ENCODE results near the gene GDAP2.
"Not testable (repeated sequence)": the region's sequence is repeated elsewhere in the genome, so short reads cannot be mapped to it uniquely, and the experiment has no call there.

GDAP2 gene

DNA sequence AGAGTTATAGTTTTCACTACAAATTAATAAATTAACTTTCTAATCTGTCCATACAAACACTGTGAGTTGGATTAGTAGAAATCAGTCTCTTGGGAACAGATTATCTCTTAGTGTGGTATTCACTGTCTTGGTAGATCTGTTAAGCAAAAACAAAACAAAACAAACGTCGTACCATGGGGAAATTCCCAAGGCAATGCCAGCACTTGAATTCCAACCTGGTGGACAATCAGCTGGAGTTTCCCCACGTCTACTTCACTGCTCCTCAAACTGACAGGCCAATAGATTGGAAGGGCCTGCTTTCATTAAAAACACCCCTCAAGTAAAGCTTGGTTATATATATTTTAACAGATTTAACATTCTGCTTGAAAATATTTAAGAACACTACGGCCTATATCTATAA is 31.9 kb downstream of the GDAP2 start:
- DNase-seq (ENCODE audit: low read depth): no peak

DNA sequence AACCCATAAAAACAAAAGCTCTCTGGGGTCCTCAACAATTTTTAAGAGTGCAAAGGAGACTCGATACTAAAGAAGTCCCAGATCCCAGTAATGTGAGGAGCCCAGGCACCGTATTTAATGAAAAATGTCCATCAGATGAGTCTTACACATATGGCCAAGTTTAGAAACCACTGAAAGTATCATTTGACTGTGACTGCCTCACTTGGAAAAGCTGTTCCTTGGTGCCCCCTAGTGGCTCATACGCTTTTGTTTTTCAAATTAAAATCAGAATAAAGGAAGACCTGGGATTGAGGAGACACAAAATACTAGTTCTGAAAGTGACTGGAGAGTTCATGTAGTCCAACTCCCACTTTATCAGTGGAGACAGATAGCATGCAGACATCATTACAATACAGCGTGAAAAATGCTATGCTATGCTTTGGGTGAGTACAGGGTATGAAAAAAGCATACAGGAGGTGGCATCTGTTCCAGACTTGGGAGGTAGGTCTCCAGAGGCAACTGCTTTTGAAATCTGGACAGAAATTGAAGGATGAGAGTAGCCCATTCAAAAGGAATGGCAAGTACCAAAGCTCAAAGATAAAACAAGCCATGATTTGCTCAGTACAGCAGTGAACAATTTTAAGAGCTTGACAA is 33.8 kb downstream of the GDAP2 start:
- peak; percentile 28 for DNase-seq (ENCODE audit: low read depth)

DNA sequence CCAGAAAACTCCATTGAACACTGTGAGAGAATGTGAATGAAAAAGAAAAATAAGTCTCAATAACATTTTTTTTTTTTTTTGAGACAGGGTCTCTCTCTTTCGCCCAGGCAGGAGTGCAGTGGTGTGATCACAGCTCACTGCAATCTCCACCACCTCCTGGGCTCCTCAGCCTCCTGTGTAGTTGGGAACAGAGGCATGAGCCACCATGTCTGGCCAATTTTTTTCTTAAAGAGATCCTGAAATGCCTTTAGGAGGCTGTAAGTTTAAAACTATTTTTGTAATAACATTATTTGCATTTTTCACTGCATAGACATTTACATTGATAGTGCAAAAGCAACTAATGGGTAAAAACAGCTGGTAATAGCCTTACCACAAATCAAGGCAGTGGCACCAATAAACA is 35.3 kb downstream of the GDAP2 start:
- DNase-seq (ENCODE audit: low read depth): no peak

DNA sequence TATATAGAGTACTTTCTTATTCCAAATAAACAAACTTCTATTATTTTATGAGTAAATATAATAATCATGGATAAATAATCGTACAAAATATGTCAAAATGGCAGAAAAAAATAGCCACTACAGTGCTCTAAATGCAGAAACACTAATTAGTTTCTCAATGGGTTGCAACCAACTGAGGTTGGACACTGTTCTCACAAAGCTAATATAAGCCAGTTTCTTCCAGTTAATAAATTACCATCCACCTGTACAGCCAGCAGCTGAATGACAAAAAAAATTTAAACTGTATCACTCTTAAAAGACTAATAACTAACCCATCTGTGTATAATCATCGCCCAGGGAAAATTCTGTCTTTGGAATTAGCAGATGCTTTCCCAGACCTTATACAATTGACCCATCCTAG is 36.9 kb downstream of the GDAP2 start:
- no peak for DNase-seq (ENCODE audit: low read depth)

DNA sequence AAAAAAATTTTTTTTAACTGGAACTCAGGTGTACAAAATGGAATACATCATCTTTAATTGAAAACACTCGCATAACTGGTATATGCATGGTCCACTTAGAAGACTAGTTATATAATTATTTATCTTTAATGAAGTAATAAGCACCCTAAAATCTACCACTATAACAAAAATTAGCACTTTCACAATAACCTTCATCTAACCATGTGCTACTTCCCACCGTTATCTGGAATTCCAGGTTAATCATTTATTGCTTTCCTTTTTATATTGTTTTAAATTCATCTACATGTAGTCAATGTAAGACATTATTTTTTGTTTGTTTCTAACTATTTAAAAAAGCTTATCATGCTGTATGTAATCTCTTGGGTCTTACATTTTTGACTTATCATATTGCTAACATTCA is 39.0 kb downstream of the GDAP2 start:
- DNase-seq (ENCODE audit: low read depth): no peak

DNA sequence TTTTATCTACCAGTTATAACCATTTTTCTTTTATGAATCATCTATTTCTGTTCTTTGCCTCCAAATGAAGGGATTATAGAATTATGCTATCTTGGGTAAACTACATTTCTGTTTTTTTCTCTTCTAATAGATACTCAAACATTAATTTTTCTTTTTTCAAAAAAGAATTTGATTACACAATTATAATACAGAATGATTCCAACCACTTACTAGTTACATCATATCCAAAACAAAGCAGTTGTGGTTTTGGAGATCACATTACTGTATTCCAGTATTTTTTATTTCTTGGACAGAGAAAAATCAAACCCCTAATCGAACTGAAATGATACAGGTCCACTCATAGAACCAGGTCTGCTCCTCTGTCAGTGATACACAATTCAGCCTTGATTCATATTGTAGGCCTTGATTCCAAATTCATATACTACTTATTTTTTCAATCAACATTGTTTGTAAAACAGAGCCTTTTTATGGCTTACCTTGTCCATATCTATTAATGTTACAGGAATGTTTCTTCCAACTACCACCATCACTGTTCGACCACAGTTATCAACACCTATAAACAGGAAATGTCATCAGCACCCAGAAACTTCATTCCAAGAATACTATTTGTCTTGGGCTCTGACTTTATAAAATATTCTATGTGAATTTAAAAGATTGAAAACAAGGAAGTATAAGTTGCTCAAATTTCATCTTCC is 43.2 kb downstream of the GDAP2 start:
- DNase-seq (ENCODE audit: low read depth): no peak

DNA sequence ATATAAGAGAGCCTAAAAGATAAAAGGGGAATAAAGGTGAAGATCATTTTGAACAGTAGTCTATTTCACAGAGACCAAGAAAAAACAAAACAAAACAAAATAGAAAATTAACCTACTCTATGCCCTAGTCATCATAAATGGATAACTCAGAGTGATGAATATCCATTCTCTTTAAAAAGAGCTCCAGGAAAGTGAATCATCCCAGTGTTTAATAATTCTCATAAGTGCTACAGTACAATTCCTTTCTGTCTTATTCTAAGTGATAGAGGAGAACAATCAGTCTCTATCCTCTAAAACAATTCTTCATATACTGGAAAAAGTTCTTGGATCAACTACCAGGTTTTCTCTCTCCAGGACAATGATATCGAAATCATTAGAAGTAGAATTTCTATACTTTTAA is 45.8 kb downstream of the GDAP2 start:
- DNase-seq (ENCODE audit: low read depth): no peak

DNA sequence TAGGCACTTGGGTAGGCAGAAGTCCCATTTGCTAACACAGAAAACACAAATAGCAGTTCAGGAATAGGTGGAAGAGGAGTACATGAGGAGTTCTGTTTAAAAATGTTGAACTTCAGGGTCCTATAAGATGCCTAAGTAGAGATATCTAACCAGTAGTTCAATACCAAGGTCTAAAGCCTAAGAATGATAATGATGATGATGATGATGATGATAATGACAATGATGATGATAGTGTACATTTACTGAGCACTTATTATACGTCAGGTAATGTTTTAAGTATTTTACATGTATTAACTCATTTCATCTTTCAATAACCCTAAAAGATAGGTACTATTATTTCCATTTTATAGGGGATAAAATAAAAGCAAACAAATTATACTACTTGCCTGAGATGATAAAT is 50.1 kb downstream of the GDAP2 start:
- DNase-seq (ENCODE audit: low read depth): no peak

DNA sequence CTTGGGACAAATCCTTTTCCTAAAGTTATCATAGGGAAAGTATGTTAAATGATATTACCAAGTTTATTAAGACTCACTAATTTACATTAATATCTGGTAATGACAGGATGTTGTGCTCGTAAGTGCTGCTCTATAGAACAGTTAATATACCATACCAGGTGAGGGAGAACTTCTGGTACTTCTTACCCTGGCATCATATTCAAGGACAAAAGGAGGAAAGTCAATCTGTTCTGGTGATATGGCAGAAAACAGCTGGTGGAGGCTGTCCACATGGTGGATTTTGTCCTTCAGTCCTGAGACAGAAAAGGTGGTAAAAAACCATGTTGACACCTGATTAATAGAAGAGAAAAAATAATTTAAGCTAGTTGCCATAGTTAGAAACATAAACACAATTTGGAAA is 51.6 kb downstream of the GDAP2 start:
- no peak for DNase-seq (ENCODE audit: low read depth)

DNA sequence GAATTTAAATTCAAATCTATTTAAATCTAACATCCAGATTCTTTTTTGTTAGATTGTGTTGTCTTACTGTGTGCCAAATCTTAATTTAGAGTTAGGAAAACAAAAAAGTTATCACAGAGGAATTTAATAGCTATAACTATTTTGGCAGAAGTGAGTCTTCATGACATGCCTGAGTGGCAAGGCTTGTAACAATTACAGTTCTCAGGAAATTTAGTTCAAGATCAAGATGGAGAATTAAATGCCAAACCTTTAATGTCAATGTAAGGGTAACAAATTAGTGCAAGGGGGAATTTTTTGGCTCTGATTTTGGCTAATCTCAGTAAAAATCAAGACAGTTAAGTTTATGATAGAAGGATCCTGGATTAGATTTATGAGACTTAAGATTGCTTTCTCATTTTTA is 58.4 kb downstream of the GDAP2 start:
- no peak for DNase-seq (ENCODE audit: low read depth)

DNA sequence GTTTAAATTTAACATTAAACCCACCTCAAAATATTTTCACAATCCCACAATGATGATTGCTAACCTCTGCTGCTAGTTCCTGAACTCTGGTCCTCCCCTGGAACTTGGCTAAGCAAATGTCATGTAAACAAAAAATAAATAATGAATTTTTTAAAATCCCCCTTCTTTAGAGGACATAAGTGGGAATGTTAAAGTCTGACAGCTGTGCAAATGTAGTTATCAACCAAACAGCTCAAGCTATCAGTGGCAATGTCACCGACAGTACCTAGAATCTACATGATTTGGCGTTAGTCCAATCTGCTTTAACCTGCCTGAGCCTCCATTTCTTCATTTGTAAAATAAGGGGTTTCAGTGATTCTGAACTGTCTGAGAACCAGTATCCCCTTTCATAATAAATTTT is 67.7 kb downstream of the GDAP2 start:
- no peak for DNase-seq (ENCODE audit: low read depth)

DNA sequence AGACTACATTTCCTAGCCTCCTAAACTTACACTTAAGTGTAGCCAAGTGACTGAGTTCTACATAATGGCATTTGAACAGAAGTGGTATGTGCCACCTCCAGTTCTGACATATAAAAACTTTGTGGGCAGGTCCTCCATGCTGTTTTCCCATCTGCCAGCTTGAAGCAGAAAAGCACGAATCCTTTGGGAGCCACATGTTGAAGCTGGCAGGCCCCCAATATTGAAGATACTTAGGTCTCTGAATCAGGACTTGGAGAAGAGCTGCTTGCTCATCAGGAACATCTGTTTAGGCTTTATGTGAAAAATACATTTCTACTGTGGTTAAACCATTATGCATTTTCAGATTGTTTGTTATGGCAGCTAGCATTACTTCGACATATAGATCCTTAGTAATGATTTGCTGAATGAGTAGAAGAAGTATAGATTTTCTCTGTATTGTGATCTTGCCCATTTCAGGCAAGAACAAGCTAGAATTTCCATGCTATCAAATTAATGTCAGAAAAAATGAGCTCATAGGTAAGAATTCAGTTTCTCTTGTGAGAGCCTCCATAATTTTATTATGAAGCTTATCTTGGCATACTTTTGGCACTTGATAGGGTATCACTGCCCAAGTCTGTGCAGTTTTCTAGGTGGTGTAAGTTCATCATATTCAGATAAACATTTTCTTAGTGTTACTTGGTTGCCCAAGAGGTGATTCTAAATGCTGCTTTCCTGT is 68.4 kb downstream of the GDAP2 start:
- DNase-seq (ENCODE audit: low read depth): no peak

DNA sequence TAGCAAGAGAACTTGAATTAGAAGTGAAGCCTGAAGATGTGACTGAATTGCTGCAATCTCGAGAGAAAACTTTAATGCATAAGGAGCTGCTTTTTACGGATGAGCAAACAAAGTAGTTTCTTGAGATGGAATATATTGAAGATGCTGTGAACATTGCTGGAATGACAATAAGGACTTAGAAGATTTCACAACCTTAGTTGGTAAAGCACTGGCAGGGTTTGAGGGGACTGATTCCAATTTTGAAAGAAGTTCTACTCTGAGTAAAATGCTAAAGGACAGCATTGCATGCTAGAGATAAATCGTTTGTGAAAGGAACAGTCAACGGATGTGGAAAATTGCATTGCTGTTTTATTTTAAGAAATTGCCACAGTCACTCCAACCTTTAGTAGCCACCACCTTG is 69.5 kb downstream of the GDAP2 start:
- DNase-seq (ENCODE audit: low read depth): no peak

DNA sequence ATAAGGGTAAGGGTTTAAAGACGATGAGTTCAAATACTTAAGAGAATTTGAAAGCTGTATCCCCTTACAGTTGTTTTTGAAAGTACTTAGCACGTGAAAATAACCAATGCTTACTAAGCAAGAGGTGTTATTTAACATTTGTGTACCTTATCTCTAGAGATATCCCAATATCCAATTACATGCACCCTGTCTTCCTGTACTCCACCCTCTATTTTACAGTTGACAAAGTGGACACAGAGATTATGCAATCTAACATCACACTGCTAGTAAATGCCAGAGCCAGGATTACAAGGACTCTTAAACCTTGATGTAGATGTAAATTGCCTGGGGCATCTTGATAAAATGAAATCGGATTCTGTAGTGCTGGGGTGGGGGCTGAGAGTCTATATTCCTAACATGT is 72.0 kb downstream of the GDAP2 start:
- DNase-seq (ENCODE audit: low read depth): no peak

DNA sequence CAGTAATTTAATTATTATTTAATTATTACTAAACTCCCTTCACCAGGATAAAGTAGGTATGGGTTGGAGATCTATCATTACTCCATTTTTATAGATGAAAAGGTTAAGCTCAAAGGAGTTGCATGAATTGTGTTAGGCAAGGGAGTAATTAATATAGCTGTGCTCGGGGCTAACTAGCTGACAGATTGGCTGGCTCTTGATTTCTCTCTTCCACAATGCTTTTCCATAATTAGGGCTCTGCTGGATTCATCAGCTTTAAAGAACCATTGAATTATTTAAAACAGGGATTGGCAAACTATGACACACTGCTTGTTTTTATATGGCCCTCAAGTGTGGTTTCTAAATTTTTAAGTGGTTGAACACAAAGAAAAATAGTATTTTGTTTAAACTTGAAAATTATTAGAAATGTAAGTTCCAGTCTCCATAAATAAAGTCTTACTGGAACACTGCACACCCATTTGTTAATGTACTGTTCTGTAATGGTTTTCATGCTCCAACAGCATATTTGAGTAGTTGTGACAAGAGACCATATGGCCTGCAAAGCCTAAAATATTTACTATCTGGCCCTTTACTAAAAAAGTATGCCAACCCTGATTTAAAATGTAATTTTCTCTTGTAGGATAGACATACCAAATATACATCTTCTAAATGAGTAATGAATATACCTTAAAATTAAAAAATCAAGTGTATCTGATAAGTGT is 76.4 kb downstream of the GDAP2 start:
- no peak for DNase-seq (ENCODE audit: low read depth)

DNA sequence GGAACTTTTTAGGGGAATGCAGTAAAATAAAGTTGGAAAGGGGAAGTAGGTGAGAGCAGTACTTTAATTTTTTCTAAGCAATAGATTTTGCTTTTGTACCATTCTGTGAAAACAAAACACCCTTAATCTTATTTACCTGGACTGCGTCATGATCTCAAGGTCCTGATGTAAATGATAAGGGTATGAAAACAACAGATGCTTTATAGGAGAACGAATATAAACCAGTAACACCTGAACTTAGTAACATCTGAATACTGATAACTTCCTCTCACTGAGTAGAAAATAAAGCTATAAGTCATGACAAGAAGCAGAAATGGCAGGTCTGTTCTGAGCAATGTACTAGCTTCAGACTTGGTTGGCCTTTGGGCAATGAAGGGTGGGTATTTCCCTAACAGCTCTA is 77.7 kb downstream of the GDAP2 start:
- no peak for DNase-seq (ENCODE audit: low read depth)

DNA sequence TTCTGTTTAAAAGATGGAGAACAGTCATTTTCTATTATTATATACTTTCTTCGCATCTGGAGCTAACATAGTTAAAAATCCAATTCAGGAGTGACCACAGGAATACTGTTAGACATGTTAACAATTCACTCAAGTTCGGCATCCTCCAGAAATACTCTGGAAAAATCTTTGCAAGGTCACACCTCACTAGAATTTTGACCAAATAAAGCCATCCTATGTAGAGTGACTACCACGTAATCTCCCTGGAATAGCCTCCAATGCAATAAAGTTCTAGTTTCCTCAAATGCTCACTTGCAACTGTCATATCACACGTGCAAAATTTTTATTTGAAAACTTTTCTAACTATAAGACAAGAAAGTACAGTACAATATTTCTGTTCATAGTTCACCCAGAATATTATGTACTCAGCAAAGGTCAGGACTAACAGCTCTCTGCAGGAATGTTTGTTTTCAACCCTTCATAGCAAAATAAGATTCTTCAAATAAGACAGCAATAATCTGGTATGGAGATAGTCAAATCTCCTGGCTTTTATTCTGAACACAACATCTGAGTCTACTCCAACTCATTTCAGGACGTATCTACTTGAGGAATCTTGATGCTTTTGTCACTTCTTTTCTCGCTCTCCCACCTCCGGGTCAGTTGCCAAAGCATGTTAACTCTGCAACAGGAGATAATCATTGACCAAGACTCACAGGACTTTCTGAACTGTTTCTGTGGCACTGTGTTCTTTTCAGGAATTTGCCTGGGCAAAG is 82.6 kb downstream of the GDAP2 start:
- DNase-seq (ENCODE audit: low read depth): no peak

DNA sequence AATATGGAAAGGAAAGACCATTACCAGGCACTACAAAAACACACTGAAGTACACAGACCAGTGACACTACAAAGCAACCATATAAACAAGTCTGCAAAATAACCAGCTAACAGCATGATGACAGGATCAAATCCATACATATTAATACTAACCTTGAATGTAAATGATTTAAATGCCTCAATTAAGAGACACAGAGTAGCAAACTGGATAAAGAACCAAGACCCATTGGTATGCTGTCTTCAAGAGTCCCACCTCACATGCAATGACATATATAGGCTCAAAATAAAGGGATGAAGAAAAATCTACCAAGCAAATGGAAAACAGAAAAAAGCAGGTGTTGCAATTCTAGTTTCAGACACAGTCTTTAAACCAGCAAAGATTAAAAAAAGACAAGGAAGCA is 84.9 kb downstream of the GDAP2 start:
- DNase-seq (ENCODE audit: low read depth): not testable (repeated sequence)

DNA sequence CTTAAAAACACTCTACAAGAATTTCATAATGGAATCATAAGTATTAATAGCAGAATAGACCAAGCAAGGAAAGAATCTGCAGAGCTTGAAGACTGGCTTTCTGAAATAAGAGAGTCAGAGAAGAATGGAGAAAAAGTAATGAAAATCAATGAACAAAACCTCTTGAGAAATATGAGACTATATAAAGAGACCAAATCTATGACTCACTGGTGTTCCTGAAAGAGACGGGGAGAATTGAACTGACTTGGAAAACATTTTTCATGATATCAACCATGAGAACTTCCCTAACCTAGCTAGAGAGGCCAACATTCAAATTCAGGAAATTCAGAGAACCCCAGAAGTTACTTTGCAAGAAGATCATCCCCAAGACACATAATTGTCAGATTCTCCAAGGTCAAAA is 85.6 kb downstream of the GDAP2 start:
- no peak for DNase-seq (ENCODE audit: low read depth)

DNA sequence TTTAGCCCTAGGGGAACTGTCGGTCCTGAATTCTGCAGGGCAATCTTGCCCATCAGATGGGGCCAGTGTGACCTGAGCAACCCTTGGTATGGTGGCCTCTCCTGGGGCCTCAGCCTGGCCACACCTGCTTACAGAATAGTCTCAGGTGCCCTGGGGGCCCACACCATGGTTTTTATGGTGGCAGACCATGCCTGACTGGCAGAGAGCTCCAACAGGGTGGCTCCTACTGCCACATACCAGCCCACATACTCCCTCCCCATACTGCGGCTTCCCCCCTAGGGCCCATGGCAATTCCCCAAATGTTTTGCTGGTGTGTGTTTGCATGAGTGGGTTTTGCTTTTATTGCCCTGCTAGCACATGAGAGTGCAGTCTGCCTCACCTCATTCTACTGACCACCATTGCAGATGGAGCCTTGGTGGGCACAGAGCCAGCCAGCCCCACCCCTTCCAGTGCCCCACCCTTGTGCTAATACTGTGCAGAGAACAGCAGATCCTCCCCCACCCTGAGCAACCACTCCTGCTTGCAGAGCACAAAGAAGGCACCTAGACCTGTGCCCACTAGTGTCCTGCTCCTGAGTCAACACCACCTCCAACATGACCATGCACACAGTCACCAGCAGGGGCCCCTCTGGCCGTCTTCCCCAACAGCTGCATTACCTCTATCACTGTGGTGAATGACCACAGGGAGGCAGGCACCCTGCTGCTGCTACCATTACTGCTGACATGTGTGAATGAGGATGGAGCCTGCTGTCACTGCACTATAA is 86.8 kb downstream of the GDAP2 start:
- no peak for DNase-seq (ENCODE audit: low read depth)

DNA sequence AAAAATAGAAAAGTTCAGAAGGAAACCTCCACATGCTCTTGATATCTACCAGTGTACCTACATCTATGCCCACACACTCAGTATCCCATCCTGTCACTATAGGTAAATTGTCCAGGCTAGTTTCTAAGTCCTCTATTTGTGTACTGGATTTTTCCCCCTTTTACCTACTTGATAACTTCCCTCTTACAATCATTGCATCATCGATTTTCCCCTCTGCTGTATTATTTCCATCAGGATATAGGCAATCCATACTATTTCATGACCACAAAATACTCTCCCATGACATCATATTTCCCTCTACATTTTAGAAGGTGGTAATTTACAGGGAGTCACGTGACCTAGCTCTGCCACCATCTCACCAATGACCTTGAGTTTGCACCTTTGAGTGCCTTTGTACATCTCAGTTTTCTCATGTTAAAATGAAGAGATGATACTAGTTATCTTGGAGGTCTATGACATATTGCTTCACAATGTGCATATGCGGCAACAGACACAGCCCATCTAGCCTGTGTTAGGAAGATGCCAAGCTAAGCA is 88.2 kb downstream of the GDAP2 start:
- no peak for DNase-seq (ENCODE audit: low read depth)
